HCT116 (cell line): ENCODE measurements around the gene ENOX1. TPM values are rescaled to one million over a fixed set of nuclear protein-coding genes. Genes with fewer than 3 reads are reported as not detected.

Experiments used
- ATAC-seq: fragments of 200-7000 bp; cut with Tn5 transposase; 2 replicates; pipeline ENCODE4 v1.9.1; 2020; ENCODE audit warnings: mild to moderate bottlenecking, moderate library complexity
- BruUV-seq: library from RNA; stranded (reverse); fragments of 400-500 nt; replicated peaks from 2 replicates; lab custom pipeline; 2021; lab: Mats Ljungman, UMichigan
- CTCF ChIA-PET: fragments of 300-600 bp; sonication (Branson Sonifier 250); formaldehyde crosslinking; loops from one replicate; lab custom pipeline; 2021; ENCODE audit warnings: antibody characterized with exemption; lab: Charles Lee
- POLR2A ChIA-PET: fragments of 300-600, 350-600 bp; sonication (Branson Sonifier 250); formaldehyde crosslinking; loops from one replicate; lab custom pipeline; 2021; ENCODE audit warnings: antibody characterized with exemption; lab: Charles Lee
- RAD21 ChIA-PET, 2 experiments: fragments of 300-600 bp; sonication (Branson Sonifier 250); formaldehyde crosslinking; loops; one replicate each; lab custom pipeline; 2023; ENCODE audit warnings: low total read pairs in 2 of 2; ENCODE audit not compliant: uncharacterized antibody in 2 of 2, unreplicated experiment in 2 of 2, low non-redundant PET in 1 of 2; lab: Charles Lee
- DNase-seq: peaks from one replicate; pipeline ENCODE4 v3.0.0-alpha.2; 2010; ENCODE audit warnings: low read depth, low spot score
- H2AFZ ChIP-seq: fragments of 200-600 bp; shearing (Covaris generic), sonication (generic); 2 replicates; pipeline ENCODE4 v1.6.1; 2017; ENCODE audit warnings: low read depth, mixed run types, mixed read lengths, antibody characterized with exemption, low read length; ENCODE audit not compliant: poor library complexity, severe bottlenecking
- H3K27ac ChIP-seq: 2 replicates; pipeline ENCODE4 v1.5.1; 2012; ENCODE audit warnings: low read depth, low read length
- H3K27me3 ChIP-seq: fragments of 200-600 bp; sonication (generic); 2 replicates; pipeline ENCODE4 v1.6.1; 2016; ENCODE audit warnings: mixed run types, low read length, mixed read lengths; ENCODE audit not compliant: insufficient read depth
- H3K36me3 ChIP-seq, 2 experiments: fragments of 200-500 bp in 1 of 2; fragments of 200-600 bp in 1 of 2; sonication (Bioruptor generic) in 1 of 2; sonication (generic) in 1 of 2; 2 replicates each; pipeline versions ENCODE4 v1.5.1 to v1.6.1; 2014 to 2016; ENCODE audit warnings: low read length in 2 of 2, inconsistent platforms in 1 of 2, mixed read lengths in 1 of 2, mixed run types in 1 of 2; ENCODE audit not compliant: insufficient read depth in 2 of 2, control insufficient read depth in 1 of 2
- H3K4me1 ChIP-seq, 2 experiments: fragments of 200-600 bp in 1 of 2; sonication (generic) in 1 of 2; 2 replicates each; pipeline versions ENCODE4 v1.5.1 to v1.6.1; 2012 to 2017; ENCODE audit warnings: low read length in 2 of 2, inconsistent platforms in 1 of 2, mild to moderate bottlenecking in 1 of 2, mixed read lengths in 1 of 2, mixed run types in 1 of 2, moderate library complexity in 1 of 2; ENCODE audit not compliant: insufficient read depth in 2 of 2, control insufficient read depth in 1 of 2
- H3K4me2 ChIP-seq: fragments of 200-600 bp; sonication (generic); 2 replicates; pipeline ENCODE4 v1.6.1; 2017; ENCODE audit warnings: mixed run types, low read length, mixed read lengths
- H3K4me3 ChIP-seq, 2 experiments: fragments of 200-600 bp in 1 of 2; sonication (generic) in 1 of 2; replicated peaks in 1 of 2; 2 replicates each; pipeline ENCODE4 v1.5.1; 2011 to 2016; ENCODE audit warnings: low read length in 2 of 2, control low read depth in 1 of 2, low read depth in 1 of 2, mild to moderate bottlenecking in 1 of 2, mixed read lengths in 1 of 2, mixed run types in 1 of 2
- H3K79me2 ChIP-seq: fragments of 200-600 bp; sonication (generic); 2 replicates; pipeline ENCODE4 v1.6.1; 2017; ENCODE audit warnings: mild to moderate bottlenecking, mixed run types, low read length, moderate library complexity, mixed read lengths; ENCODE audit not compliant: insufficient read depth
- H3K9ac ChIP-seq: fragments of 200-600 bp; sonication (generic); 2 replicates; pipeline ENCODE4 v1.6.1; 2016; ENCODE audit warnings: low read length, mixed read lengths
- H3K9me2 ChIP-seq: fragments of 200-600 bp; sonication (generic), shearing (Covaris generic); 2 replicates; pipeline ENCODE4 v1.6.1; 2017; ENCODE audit warnings: mixed run types, mild to moderate bottlenecking, moderate library complexity; ENCODE audit not compliant: insufficient read depth
- H3K9me3 ChIP-seq, 2 experiments: fragments of 200-500 bp in 1 of 2; fragments of 200-600 bp in 1 of 2; sonication (Bioruptor generic) in 1 of 2; sonication (generic) in 1 of 2; 2 replicates each; pipeline ENCODE4 v1.6.1; 2014 to 2017; ENCODE audit warnings: low read length in 2 of 2, mixed read lengths in 2 of 2, inconsistent platforms in 1 of 2, low read depth in 1 of 2, mild to moderate bottlenecking in 1 of 2, mixed run types in 1 of 2, moderate library complexity in 1 of 2; ENCODE audit not compliant: control insufficient read depth in 1 of 2, insufficient read depth in 1 of 2
- H4K20me1 ChIP-seq: fragments of 200-600 bp; sonication (generic), shearing (Covaris generic); 2 replicates; pipeline ENCODE4 v1.6.1; 2017; ENCODE audit warnings: mixed run types, mild to moderate bottlenecking, moderate library complexity; ENCODE audit not compliant: insufficient read depth
- ATF3 ChIP-seq: IDR thresholded peaks from 2 replicates; pipeline ENCODE4 v1.6.1; 2012
- CBX3 ChIP-seq: IDR thresholded peaks from 2 replicates; pipeline ENCODE4 v1.6.1; 2012; ENCODE audit warnings: low read depth
- CEBPB ChIP-seq: IDR thresholded peaks from 2 replicates; pipeline ENCODE4 v1.6.1; 2012; ENCODE audit warnings: low read depth
- CTCF ChIP-seq, 3 experiments: fragments of 200-600 bp in 1 of 3; sonication (generic) in 1 of 3; IDR thresholded peaks in 2 of 3; conservative IDR thresholded peaks in 1 of 3; 2 replicates each; pipeline ENCODE4 v1.5.1; 2012 to 2017; ENCODE audit warnings: low read depth in 2 of 3, low read length in 2 of 3, antibody characterized with exemption in 1 of 3, borderline replicate concordance in 1 of 3, control low read depth in 1 of 3, mild to moderate bottlenecking in 1 of 3, mixed read lengths in 1 of 3, mixed run types in 1 of 3, moderate library complexity in 1 of 3; ENCODE audit not compliant: insufficient read depth in 1 of 3
- EGR1 ChIP-seq: IDR thresholded peaks from 2 replicates; pipeline ENCODE4 v1.6.1; 2012; ENCODE audit warnings: low read depth
- EZH2 ChIP-seq: fragments of 200-600 bp; sonication (generic); IDR thresholded peaks from 2 replicates; pipeline ENCODE4 v1.6.1; 2017; ENCODE audit warnings: antibody characterized with exemption, mixed run types
- POLR2A ChIP-seq: IDR thresholded peaks from 2 replicates; pipeline ENCODE4 v1.7.0; 2011; ENCODE audit warnings: borderline replicate concordance; ENCODE audit not compliant: insufficient read depth, insufficient read length; ENCODE audit errors: extremely low read depth
- SIN3A ChIP-seq: IDR thresholded peaks from 2 replicates; pipeline ENCODE4 v1.6.1; 2012; ENCODE audit warnings: low read depth
- SP1 ChIP-seq: IDR thresholded peaks from 2 replicates; pipeline ENCODE4 v1.6.1; 2012; ENCODE audit warnings: low read depth
- TCF7L2 ChIP-seq: IDR thresholded peaks from 2 replicates; pipeline ENCODE4 v1.7.0; 2011; ENCODE audit warnings: borderline replicate concordance, inconsistent platforms; ENCODE audit not compliant: insufficient read depth, insufficient read length; ENCODE audit errors: extremely low read depth
- YY1 ChIP-seq: IDR thresholded peaks from 2 replicates; pipeline ENCODE4 v1.6.1; 2011; ENCODE audit warnings: low read length, low read depth, moderate library complexity, mild to moderate bottlenecking; ENCODE audit not compliant: insufficient replicate concordance; ENCODE audit errors: extremely low read depth
- ZNF274 ChIP-seq: fragments of 200-500 bp; sonication (Bioruptor generic); IDR thresholded peaks from 2 replicates; pipeline ENCODE4 v1.6.1; 2014; ENCODE audit warnings: mild to moderate bottlenecking, low read depth, low read length, inconsistent platforms
- intact Hi-C: fragments of 100-400 bp; cut with micrococcal nuclease; formaldehyde crosslinking; loops from 2 replicates; pipeline ENCODE4 v1.10.0; 2022
- total RNA-seq: library from RNA; stranded (reverse); gene quantifications from one replicate; pipeline ENCODE4 v1.2.1, GENCODE V29; 2021; ENCODE audit not compliant: unreplicated experiment
- TF ChIP-seq, protein P1 (sequence below): IDR thresholded peaks from 2 replicates; pipeline ENCODE4 v1.6.1; 2012; ENCODE audit warnings: low read depth
- TF ChIP-seq, protein P2 (sequence below): IDR thresholded peaks from 2 replicates; pipeline ENCODE4 v1.6.1; 2011; ENCODE audit warnings: mild to moderate bottlenecking, low read length, moderate library complexity; ENCODE audit not compliant: insufficient replicate concordance; ENCODE audit errors: extremely low read depth
- TF ChIP-seq, protein P3 (sequence below): IDR thresholded peaks from 2 replicates; pipeline ENCODE4 v1.6.1; 2012

ENOX1 gene
- total RNA-seq, 1 experiment from 2014 or later: 4.5 TPM

DNA sequence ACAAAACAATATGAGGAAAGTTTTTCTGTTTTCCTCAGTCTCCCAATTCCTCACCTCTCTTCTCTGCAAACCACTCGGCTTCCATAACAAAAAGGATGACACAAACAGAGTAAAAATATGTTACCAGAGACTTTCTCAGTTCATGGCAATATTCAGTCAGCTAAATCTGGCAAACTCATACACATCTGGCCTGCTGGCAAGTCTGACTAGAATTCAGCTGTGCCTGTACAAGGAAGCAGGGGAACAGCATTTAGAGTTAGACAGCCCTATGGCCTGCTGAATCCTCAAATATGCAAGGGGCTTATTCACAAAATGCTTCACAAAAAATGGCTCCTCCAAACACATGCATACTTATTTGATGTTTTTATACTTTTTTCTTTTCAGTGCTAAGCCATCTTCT, 227.8 kb downstream of the ENOX1 start:
- RAD21 ChIA-PET: no interaction called here

More for the DNA sequence above, 227.8 kb downstream of the ENOX1 start:
- no TSS peak for BruUV-seq
- intact Hi-C loops: no loop called here
- Histone ChIP-seq H2AFZ (no peak overlapping the region), H3K4me3 (no peak overlapping the region), H3K4me2 (no peak overlapping the region), H3K36me3 (no peaks in the 10 kb centered on the region), H3K79me2 (no peaks in the 10 kb centered on the region), H3K9me3 (no peaks in the 10 kb centered on the region), H3K9me2 (no peaks in the 10 kb centered on the region), H3K27ac (no peak overlapping the region), H3K9ac (no peak overlapping the region), H4K20me1 (no peaks in the 10 kb centered on the region), H3K4me1 (no peaks in the 10 kb centered on the region), H3K27me3 (no peaks in the 10 kb centered on the region; the same call in 1 of the 2 replicates)
- no peak for ATAC-seq
- POLR2A ChIA-PET: no interaction called here
- TF ChIP-seq TCF7L2 (no peak), EZH2 (no peak), SIN3A (no peak), CTCF (IDR thresholded peaks at IDR 0.05 in 2 of 3, conservative IDR thresholded peaks at IDR 0.05 in 1 of 3; ENCODE audit: borderline replicate concordance in 1 of 3, insufficient read depth in 1 of 3, low read depth in 2 of 3, low read length in 2 of 3) (no peak), SP1 (no peak), EGR1 (no peak), YY1 (no peak), CBX3 (no peak), ZNF274 (no peak), CEBPB (no peak), ATF3 (no peak), POLR2A (no peak)
- TF ChIP-seq, protein P1, sequence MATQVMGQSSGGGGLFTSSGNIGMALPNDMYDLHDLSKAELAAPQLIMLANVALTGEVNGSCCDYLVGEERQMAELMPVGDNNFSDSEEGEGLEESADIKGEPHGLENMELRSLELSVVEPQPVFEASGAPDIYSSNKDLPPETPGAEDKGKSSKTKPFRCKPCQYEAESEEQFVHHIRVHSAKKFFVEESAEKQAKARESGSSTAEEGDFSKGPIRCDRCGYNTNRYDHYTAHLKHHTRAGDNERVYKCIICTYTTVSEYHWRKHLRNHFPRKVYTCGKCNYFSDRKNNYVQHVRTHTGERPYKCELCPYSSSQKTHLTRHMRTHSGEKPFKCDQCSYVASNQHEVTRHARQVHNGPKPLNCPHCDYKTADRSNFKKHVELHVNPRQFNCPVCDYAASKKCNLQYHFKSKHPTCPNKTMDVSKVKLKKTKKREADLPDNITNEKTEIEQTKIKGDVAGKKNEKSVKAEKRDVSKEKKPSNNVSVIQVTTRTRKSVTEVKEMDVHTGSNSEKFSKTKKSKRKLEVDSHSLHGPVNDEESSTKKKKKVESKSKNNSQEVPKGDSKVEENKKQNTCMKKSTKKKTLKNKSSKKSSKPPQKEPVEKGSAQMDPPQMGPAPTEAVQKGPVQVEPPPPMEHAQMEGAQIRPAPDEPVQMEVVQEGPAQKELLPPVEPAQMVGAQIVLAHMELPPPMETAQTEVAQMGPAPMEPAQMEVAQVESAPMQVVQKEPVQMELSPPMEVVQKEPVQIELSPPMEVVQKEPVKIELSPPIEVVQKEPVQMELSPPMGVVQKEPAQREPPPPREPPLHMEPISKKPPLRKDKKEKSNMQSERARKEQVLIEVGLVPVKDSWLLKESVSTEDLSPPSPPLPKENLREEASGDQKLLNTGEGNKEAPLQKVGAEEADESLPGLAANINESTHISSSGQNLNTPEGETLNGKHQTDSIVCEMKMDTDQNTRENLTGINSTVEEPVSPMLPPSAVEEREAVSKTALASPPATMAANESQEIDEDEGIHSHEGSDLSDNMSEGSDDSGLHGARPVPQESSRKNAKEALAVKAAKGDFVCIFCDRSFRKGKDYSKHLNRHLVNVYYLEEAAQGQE: no peak
- TF ChIP-seq, protein P2, sequence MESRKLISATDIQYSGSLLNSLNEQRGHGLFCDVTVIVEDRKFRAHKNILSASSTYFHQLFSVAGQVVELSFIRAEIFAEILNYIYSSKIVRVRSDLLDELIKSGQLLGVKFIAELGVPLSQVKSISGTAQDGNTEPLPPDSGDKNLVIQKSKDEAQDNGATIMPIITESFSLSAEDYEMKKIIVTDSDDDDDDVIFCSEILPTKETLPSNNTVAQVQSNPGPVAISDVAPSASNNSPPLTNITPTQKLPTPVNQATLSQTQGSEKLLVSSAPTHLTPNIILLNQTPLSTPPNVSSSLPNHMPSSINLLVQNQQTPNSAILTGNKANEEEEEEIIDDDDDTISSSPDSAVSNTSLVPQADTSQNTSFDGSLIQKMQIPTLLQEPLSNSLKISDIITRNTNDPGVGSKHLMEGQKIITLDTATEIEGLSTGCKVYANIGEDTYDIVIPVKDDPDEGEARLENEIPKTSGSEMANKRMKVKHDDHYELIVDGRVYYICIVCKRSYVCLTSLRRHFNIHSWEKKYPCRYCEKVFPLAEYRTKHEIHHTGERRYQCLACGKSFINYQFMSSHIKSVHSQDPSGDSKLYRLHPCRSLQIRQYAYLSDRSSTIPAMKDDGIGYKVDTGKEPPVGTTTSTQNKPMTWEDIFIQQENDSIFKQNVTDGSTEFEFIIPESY: no peak
- TF ChIP-seq, protein P3, sequence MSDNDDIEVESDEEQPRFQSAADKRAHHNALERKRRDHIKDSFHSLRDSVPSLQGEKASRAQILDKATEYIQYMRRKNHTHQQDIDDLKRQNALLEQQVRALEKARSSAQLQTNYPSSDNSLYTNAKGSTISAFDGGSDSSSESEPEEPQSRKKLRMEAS: no peak
- CTCF ChIA-PET: no interaction called here
- DNase-seq: no peak
